ENCODE data around the gene ZNF333. TPM values are rescaled to one million over a fixed set of nuclear protein-coding genes. Genes with fewer than 3 reads are reported as not detected.

The ZNF333 gene
- total and polyA plus RNA-seq, 3 experiments from 2014 or later, result 9.3 to 10.5 (median 10.0) TPM

DNA sequence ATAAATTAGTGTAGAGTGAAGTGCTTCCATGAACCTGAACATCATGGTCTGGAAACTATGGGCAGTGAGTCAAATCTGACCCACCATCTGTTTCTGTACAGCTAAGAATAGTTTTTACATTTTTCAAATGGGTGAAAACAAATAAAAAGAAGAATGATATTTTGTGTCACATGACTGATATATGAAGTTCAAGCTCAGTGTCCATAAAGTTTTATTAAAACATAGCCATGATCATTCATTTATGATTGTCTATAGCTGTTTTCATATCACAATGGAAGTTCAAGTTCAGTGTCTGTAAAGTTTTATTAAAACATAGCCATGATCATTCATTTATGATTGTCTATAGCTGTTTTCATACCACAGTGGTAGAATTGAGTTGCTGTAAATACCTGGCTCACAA is 42.7 kb downstream of the ZNF333 start:
- no peaks in the 10 kb centered on the region for H3K4me1 ChIP-seq (ENCODE audit: insufficient read depth, low read length)
- ChIA-PET CTCF (no interaction called here), POLR2A (no interaction called here)
- no peak overlapping the region for H3K27ac ChIP-seq (ENCODE audit: low read depth, low read length)
- Mint-ChIP-seq H3K27me3 (peaks cover 9 to 15% of the 10 kb centered on the region in 2 donors), H3K4me1 (no peaks in the 10 kb centered on the region), H3K9me3 (peaks cover 9 to 35% (median 31%) of the 10 kb centered on the region in 5 donors), H3K4me3 (no peak overlapping the region), H3K27ac (no peak overlapping the region), H3K36me3 (peaks cover 0 to 15% (median 2%) of the 10 kb centered on the region in 3 donors)
- no peaks in the 10 kb centered on the region for H3K36me3 ChIP-seq (ENCODE audit: insufficient read depth, low read length)
- no peaks in the 10 kb centered on the region for H3K27me3 ChIP-seq (ENCODE audit: insufficient read depth, low read length, poor library complexity, severe bottlenecking)
- no peak overlapping the region for H3K4me3 ChIP-seq (ENCODE audit: low read length)
- no peaks in the 10 kb centered on the region for H3K9me3 ChIP-seq (ENCODE audit: low read length)
- DNase-seq, result no peak

DNA sequence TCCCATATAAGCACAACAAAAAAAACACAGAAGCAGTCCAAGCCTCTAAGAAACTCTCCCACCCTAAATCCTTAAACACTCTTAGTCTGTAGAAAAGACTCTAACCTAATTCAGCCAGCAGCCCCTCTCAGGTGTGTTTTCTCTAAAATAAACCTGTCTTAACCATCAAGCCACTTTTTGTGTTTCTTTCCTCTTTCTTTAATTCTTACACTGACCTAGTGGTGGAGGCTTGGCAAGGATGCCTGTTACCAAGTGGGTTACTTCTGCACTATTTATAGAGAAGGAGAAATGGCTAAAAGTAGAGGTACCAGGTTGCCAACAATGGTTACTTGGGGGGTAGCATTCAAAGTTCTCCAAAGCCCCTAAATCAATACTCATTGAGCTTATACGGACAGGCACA is 43.7 kb downstream of the ZNF333 start:
- no peak overlapping the region for H3K27ac Mint-ChIP-seq
- peaks cover 4 to 27% (median 23%) of the 10 kb centered on the region in 5 donors for H3K9me3 Mint-ChIP-seq
- DNase-seq, result no peak
- Histone ChIP-seq H3K4me3 (ENCODE audit: low read length) (no peak overlapping the region), H3K36me3 (ENCODE audit: insufficient read depth, low read length) (no peaks in the 10 kb centered on the region), H3K27me3 (ENCODE audit: insufficient read depth, low read length, poor library complexity, severe bottlenecking) (no peaks in the 10 kb centered on the region), H3K27ac (ENCODE audit: low read depth, low read length) (no peak overlapping the region), H3K9me3 (ENCODE audit: low read length) (no peaks in the 10 kb centered on the region), H3K4me1 (ENCODE audit: insufficient read depth, low read length) (no peaks in the 10 kb centered on the region)
- ChIA-PET CTCF (no interaction called here), POLR2A (no interaction called here)
- peaks cover 0 to 11% (median 2%) of the 10 kb centered on the region in 3 donors for H3K36me3 Mint-ChIP-seq
- H3K4me1 Mint-ChIP-seq, result no peaks in the 10 kb centered on the region
- H3K4me3 Mint-ChIP-seq, result no peak overlapping the region
- H3K27me3 Mint-ChIP-seq, result peaks cover 9 to 20% of the 10 kb centered on the region in 2 donors

GRCh38 chr19:14735915-14736314 is 46.1 kb downstream of the ZNF333 start:
- CTCF ChIA-PET, result no interaction called here
- H3K4me1 ChIP-seq (ENCODE audit: insufficient read depth, low read length), result no peaks in the 10 kb centered on the region
- Mint-ChIP-seq H3K4me1 (no peaks in the 10 kb centered on the region), H3K27ac (peak overlapping the region in 1 of 8 donors; percentile 33), H3K4me3 (no peak overlapping the region), H3K9me3 (peaks cover 0 to 7% (median 4%) of the 10 kb centered on the region in 5 donors), H3K27me3 (peaks cover 16 to 24% of the 10 kb centered on the region in 2 donors), H3K36me3 (peaks cover 0 to 1% (median 0%) of the 10 kb centered on the region in 3 donors)
- H3K9me3 ChIP-seq (ENCODE audit: low read length), result no peaks in the 10 kb centered on the region
- no peak overlapping the region for H3K27ac ChIP-seq (ENCODE audit: low read depth, low read length)
- DNase-seq, result no peak
- no peaks in the 10 kb centered on the region for H3K36me3 ChIP-seq (ENCODE audit: insufficient read depth, low read length)
- no peak overlapping the region for H3K4me3 ChIP-seq (ENCODE audit: low read length)
- POLR2A ChIA-PET, result no interaction called here
- no peaks in the 10 kb centered on the region for H3K27me3 ChIP-seq (ENCODE audit: insufficient read depth, low read length, poor library complexity, severe bottlenecking)

- no peak overlapping the region for H3K4me3 Mint-ChIP-seq
- Histone ChIP-seq H3K36me3 (ENCODE audit: insufficient read depth, low read length) (no peaks in the 10 kb centered on the region), H3K4me1 (ENCODE audit: insufficient read depth, low read length) (no peaks in the 10 kb centered on the region), H3K27ac (ENCODE audit: low read depth, low read length) (no peak overlapping the region), H3K27me3 (ENCODE audit: insufficient read depth, low read length, poor library complexity, severe bottlenecking) (no peaks in the 10 kb centered on the region), H3K4me3 (ENCODE audit: low read length) (no peak overlapping the region), H3K9me3 (ENCODE audit: low read length) (no peaks in the 10 kb centered on the region)
- H3K27me3 Mint-ChIP-seq, result peaks cover 0 to 4% of the 10 kb centered on the region in 2 donors
- POLR2A ChIA-PET, result no interaction called here
- CTCF ChIA-PET, result no interaction called here
- H3K36me3 Mint-ChIP-seq, result no peaks in the 10 kb centered on the region
- no peak for DNase-seq
- no peak overlapping the region for H3K27ac Mint-ChIP-seq
- H3K4me1 Mint-ChIP-seq, result no peaks in the 10 kb centered on the region
- no peaks in the 10 kb centered on the region for H3K9me3 Mint-ChIP-seq
These were observed 57.0 kb downstream of the ZNF333 start for GRCh38 chr19:14746886-14747285.

GRCh38 chr19:14748601-14749000 is 58.8 kb downstream of the ZNF333 start:
- CTCF ChIA-PET, result no interaction called here
- Histone ChIP-seq H3K27me3 (ENCODE audit: insufficient read depth, low read length, poor library complexity, severe bottlenecking) (no peaks in the 10 kb centered on the region), H3K4me3 (ENCODE audit: low read length) (no peak overlapping the region), H3K4me1 (ENCODE audit: insufficient read depth, low read length) (no peaks in the 10 kb centered on the region), H3K36me3 (ENCODE audit: insufficient read depth, low read length) (no peaks in the 10 kb centered on the region), H3K27ac (ENCODE audit: low read depth, low read length) (no peak overlapping the region), H3K9me3 (ENCODE audit: low read length) (no peaks in the 10 kb centered on the region)
- H3K27ac Mint-ChIP-seq, result no peak overlapping the region
- no peak overlapping the region for H3K4me3 Mint-ChIP-seq
- H3K4me1 Mint-ChIP-seq, result no peaks in the 10 kb centered on the region
- no peaks in the 10 kb centered on the region for H3K9me3 Mint-ChIP-seq
- H3K36me3 Mint-ChIP-seq, result no peaks in the 10 kb centered on the region
- H3K27me3 Mint-ChIP-seq, result peaks cover 2 to 4% of the 10 kb centered on the region in 2 donors
- POLR2A ChIA-PET, result no interaction called here
- DNase-seq, result no peak

DNA sequence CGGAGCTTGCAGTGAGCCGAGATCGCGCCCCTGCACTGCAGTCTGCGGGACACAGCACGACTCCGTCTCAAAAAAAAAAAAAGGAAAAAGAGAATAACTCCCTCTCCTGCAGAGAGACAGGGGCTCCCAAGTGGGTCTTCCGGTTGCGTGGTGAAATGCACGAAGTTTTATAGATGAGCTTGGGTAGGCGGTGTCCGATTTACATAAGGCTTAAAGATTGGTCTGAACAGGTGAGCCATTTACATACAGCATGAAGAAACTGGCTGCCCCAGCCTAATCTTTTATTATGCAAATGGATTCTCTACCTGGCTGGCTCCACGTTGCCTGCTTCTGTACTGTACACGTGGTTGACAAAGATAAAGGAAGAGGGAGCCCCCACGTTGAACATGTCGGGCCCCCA is 69.0 kb downstream of the ZNF333 start:
- Histone ChIP-seq H3K27ac (ENCODE audit: low read depth, low read length) (no peak overlapping the region), H3K27me3 (ENCODE audit: insufficient read depth, low read length, poor library complexity, severe bottlenecking) (no peaks in the 10 kb centered on the region), H3K4me3 (ENCODE audit: low read length) (no peak overlapping the region), H3K36me3 (ENCODE audit: insufficient read depth, low read length) (no peaks in the 10 kb centered on the region), H3K9me3 (ENCODE audit: low read length) (no peaks in the 10 kb centered on the region), H3K4me1 (ENCODE audit: insufficient read depth, low read length) (no peaks in the 10 kb centered on the region)
- ChIA-PET POLR2A (no interaction called here), CTCF (no interaction called here)
- peaks cover 0 to 5% (median 0%) of the 10 kb centered on the region in 5 donors for H3K9me3 Mint-ChIP-seq
- no peak overlapping the region for H3K4me3 Mint-ChIP-seq
- DNase-seq, result no peak
- H3K27ac Mint-ChIP-seq, result no peak overlapping the region
- H3K36me3 Mint-ChIP-seq, result no peaks in the 10 kb centered on the region
- peaks cover 0 to 30% of the 10 kb centered on the region in 2 donors for H3K27me3 Mint-ChIP-seq
- no peaks in the 10 kb centered on the region for H3K4me1 Mint-ChIP-seq

DNA sequence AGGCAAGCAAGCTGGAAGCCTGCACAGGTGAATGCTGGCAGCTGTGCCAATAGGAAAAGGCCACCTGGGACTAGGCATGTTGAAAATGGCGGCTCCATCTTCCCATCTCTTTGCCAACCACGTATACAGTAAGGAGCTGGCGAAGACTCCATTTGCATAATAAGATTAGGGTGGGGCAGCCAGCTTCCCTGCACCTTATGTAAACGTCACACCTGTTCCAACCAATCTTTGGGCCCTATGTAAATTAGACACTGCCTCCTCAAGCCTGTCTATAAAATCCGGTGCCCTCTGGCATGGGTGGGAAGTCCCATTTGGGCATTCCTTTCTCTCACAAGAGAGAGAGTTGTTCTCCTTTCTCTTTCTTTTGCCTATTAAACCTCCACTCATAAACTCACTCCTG is 71.8 kb downstream of the ZNF333 start:
- H3K4me3 Mint-ChIP-seq, result no peak overlapping the region
- Histone ChIP-seq H3K4me1 (ENCODE audit: insufficient read depth, low read length) (no peaks in the 10 kb centered on the region), H3K36me3 (ENCODE audit: insufficient read depth, low read length) (no peaks in the 10 kb centered on the region), H3K4me3 (ENCODE audit: low read length) (no peak overlapping the region), H3K9me3 (ENCODE audit: low read length) (no peaks in the 10 kb centered on the region), H3K27me3 (ENCODE audit: insufficient read depth, low read length, poor library complexity, severe bottlenecking) (no peaks in the 10 kb centered on the region), H3K27ac (ENCODE audit: low read depth, low read length) (no peak overlapping the region)
- no peaks in the 10 kb centered on the region for H3K4me1 Mint-ChIP-seq
- peaks cover 0 to 2% (median 0%) of the 10 kb centered on the region in 3 donors for H3K36me3 Mint-ChIP-seq
- H3K9me3 Mint-ChIP-seq, result peaks cover 0 to 5% (median 0%) of the 10 kb centered on the region in 5 donors
- ChIA-PET CTCF (no interaction called here), POLR2A (no interaction called here)
- no peak for DNase-seq
- H3K27ac Mint-ChIP-seq, result no peak overlapping the region
- H3K27me3 Mint-ChIP-seq, result peaks cover 4 to 33% of the 10 kb centered on the region in 2 donors

DNA sequence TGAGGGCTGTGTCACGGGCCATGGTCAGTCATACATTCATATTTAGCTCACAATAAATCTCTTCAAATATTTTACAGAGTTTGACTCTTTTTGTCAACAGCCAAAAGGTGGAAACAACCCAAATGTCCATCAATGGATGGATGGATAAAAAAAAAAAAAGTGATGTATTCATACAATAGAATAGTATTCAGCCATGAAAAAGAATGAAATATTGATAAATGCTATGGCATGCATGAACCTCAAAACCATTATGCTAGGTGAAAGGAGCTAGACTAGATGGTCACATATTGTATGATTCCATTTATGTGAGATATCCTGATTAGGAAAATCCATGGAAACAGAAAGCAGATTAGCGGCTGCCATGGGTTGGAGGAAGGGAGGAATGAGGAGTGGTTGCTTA is 72.3 kb downstream of the ZNF333 start:
- H3K4me3 ChIP-seq (ENCODE audit: low read length), result no peak overlapping the region
- no peak overlapping the region for H3K27ac ChIP-seq (ENCODE audit: low read depth, low read length)
- Mint-ChIP-seq H3K9me3 (peaks cover 0 to 5% (median 0%) of the 10 kb centered on the region in 5 donors), H3K4me1 (no peaks in the 10 kb centered on the region), H3K4me3 (no peak overlapping the region), H3K27ac (no peak overlapping the region), H3K27me3 (peaks cover 4 to 33% of the 10 kb centered on the region in 2 donors), H3K36me3 (peaks cover 0 to 2% (median 0%) of the 10 kb centered on the region in 3 donors)
- ChIA-PET POLR2A (no interaction called here), CTCF (no interaction called here)
- no peaks in the 10 kb centered on the region for H3K27me3 ChIP-seq (ENCODE audit: insufficient read depth, low read length, poor library complexity, severe bottlenecking)
- DNase-seq, result no peak
- H3K4me1 ChIP-seq (ENCODE audit: insufficient read depth, low read length), result no peaks in the 10 kb centered on the region
- H3K9me3 ChIP-seq (ENCODE audit: low read length), result no peaks in the 10 kb centered on the region
- H3K36me3 ChIP-seq (ENCODE audit: insufficient read depth, low read length), result no peaks in the 10 kb centered on the region

Measured in CD8-positive, alpha-beta memory T cell (primary cell).